AG04450 (cell line): ENCODE measurements around the gene POTEB. TPM values are rescaled to one million over a fixed set of nuclear protein-coding genes. Genes with fewer than 3 reads are reported as not detected.
"Not testable (repeated sequence)": the region's sequence is repeated elsewhere in the genome, so short reads cannot be mapped to it uniquely, and the experiment has no call there.

Experiments used
- CTCF ChIA-PET: fragments of 300-600, 350-600 bp; formaldehyde crosslinking; extraction: SDS; loops from one replicate; lab custom pipeline; 2022; ENCODE audit warnings: antibody characterized with exemption, inconsistent platforms; lab: Charles Lee
- POLR2A ChIA-PET: fragments of 350-600 bp; formaldehyde crosslinking; extraction: SDS; loops from one replicate; lab custom pipeline; 2021; ENCODE audit warnings: antibody characterized with exemption, inconsistent platforms; lab: Yijun Ruan, JAX
- DNase-seq: peaks from one replicate; pipeline ENCODE4 v3.0.0-alpha.2; 2011; ENCODE audit warnings: low read depth, low spot score
- H3K27ac ChIP-seq: one replicate; pipeline ENCODE4 v1.5.1; 2012; ENCODE audit warnings: low read depth, low read length, control low read depth
- H3K27me3 ChIP-seq: one replicate; pipeline ENCODE4 v1.6.0; 2012; ENCODE audit warnings: low read length; ENCODE audit not compliant: control insufficient read depth, insufficient read depth
- H3K4me3 ChIP-seq: 2 replicates; pipeline ENCODE4 v1.5.1; 2011; ENCODE audit warnings: mild to moderate bottlenecking, low read depth, low read length, control low read depth
- H3K9me3 ChIP-seq: 2 replicates; pipeline ENCODE4 v1.5.1; 2012; ENCODE audit warnings: low read length; ENCODE audit not compliant: control insufficient read depth, insufficient read depth
- polyA minus RNA-seq: library from RNA; depleted of rRNA, polyadenylated mRNA; stranded (reverse); fragments of >200 nt; gene quantifications from 2 replicates; pipeline ENCODE4 v1.2.3, GENCODE V29; 2011; rRNA and poly(A)+ RNA removed
- polyA plus RNA-seq: library from polyadenylated mRNA; depleted of rRNA; stranded (reverse); fragments of >200 nt; gene quantifications from 2 replicates; pipeline ENCODE4 v1.2.3, GENCODE V29; 2011; rRNA removed
- small RNA-seq: library from RNA; depleted of rRNA; stranded (forward); fragments of <200 nt; gene quantifications from one replicate; pipeline ENCODE3, GENCODE V24; 2012; ENCODE audit warnings: low read depth; ENCODE audit not compliant: insufficient read length

The POTEB gene
- polyA plus RNA-seq (not detected in 2 replicates), polyA minus RNA-seq (not detected in 2 replicates)

GRCh38 chr15:21877635-21878034, at the start of gene POTEB:
POTEB (minus strand) TSS chr15:21877735; CDS start chr15:21877246, 489 bp downstream.
- H3K4me3 ChIP-seq, POLR2A ChIA-PET, H3K27me3 ChIP-seq, CTCF ChIA-PET, H3K9me3 ChIP-seq, DNase-seq, H3K27ac ChIP-seq: not testable (repeated sequence)

DNA sequence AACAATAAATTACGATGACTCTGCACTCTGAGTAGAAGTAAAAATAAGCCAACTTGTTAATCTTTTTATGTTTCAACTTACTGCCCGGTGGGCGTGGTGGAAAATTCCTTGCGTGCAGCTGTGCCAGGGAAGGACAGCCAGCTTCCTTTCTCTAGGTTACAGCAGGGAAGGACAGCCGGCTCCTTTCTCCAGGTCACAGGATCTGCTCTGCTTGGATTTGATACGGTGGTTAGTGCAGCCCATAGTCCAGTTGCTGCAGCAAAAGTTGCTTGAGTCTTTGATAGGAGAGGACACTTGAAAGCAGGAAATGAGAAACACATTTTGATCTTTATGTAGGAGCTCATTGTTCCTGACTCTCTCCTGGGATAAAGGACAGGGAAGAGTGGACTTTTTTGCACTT, 13.4 kb upstream of the POTEB start:
- H3K4me3 ChIP-seq, DNase-seq, H3K9me3 ChIP-seq, POLR2A ChIA-PET, CTCF ChIA-PET, H3K27me3 ChIP-seq, H3K27ac ChIP-seq: not testable (repeated sequence)

DNA sequence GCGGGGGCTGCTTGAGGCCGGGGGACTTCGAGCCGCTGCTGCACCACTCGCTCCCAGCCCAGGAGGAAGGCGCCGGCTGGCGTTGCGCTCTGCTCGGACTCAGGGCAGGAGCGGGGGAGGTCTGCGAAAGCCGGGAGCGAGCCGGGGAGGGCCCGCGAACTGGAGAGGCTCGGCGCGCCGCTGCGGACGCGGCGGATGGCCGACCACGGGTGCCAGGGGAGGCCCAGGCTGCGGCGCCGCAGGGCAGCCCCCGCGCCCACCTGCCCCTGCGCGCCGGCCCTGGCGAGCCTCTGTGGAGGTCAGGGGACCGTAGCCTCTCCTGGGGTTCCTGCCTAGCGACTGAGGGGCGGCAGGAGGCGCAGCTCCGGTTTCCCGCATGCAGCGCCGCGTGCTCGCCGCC, 12.0 kb upstream of the POTEB start:
- H3K9me3 ChIP-seq, H3K27ac ChIP-seq, H3K27me3 ChIP-seq, CTCF ChIA-PET, POLR2A ChIA-PET, DNase-seq, H3K4me3 ChIP-seq: not testable (repeated sequence)

DNA sequence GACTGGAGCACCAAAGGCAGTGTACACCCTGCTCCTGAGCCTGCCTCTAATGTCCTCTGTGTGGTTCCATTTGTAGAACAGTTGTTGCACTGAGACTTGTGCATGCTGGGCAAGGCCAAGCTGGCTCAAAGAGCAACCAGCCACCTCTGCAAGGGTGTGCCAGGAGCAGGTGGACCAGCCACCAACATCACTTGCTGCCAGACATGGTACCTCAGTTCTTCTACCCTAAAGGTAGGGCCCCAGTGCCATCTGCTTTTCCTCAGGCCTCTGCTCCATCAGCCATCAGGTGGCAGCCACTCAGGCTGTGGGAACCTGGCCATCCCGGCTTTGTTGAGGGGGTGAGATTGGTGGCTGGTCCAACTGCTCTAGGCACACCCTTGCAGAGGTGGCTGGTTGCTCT, 38.7 kb downstream of the POTEB start:
- H3K27me3 ChIP-seq, POLR2A ChIA-PET, H3K9me3 ChIP-seq, H3K27ac ChIP-seq, CTCF ChIA-PET, DNase-seq, H3K4me3 ChIP-seq: not testable (repeated sequence)

Small RNA genes lying within 50 kb of the gene (small RNA-seq; reads per million reads assigned to genes)
- gene MIR3118-4 = not detected
- gene RNU6-631P = not detected

Other genes with a start within 250 kb of the POTEB start
- not detected in 2 replicates for gene OR4M2, start 202.8 kb upstream of the POTEB start, polyA plus RNA-seq